GM12878 (cell line): ENCODE measurements around the gene ATP10D. TPM values are rescaled to one million over a fixed set of nuclear protein-coding genes. Genes with fewer than 3 reads are reported as not detected.
A peak's percentile ranks its signal among the peaks of the same experiment; 100 is the strongest.

Experiments
- ATF7 ChIP-seq: fragments of 450-650 bp; IDR thresholded peaks from 2 replicates; pipeline ENCODE4 v1.6.1; 2016; ENCODE audit warnings: low read depth, mild to moderate bottlenecking
- CHD2 ChIP-seq: IDR thresholded peaks from 2 replicates; pipeline ENCODE4 v1.6.1; 2011; ENCODE audit warnings: low read depth, low read length, improper control_type of control experiment, borderline replicate concordance
- EED ChIP-seq: sonication (generic); IDR thresholded peaks from 2 replicates; pipeline ENCODE4 v1.6.1; 2016; ENCODE audit warnings: antibody characterized with exemption, low read depth
- ESRRA ChIP-seq: IDR thresholded peaks from 2 replicates; pipeline ENCODE4 v1.6.1; 2012; ENCODE audit warnings: mild to moderate bottlenecking, low read length, improper control_type of control experiment
- FOXM1 ChIP-seq: IDR thresholded peaks from 2 replicates; pipeline ENCODE4 v1.6.1; 2012; ENCODE audit warnings: low read depth, mild to moderate bottlenecking, inconsistent platforms, low read length, moderate library complexity
- GATAD2B ChIP-seq: fragments of 450-650 bp; conservative IDR thresholded peaks from 2 replicates; pipeline ENCODE4 v1.6.1; 2017; ENCODE audit warnings: low read depth, mild to moderate bottlenecking, moderate library complexity
- MEF2B ChIP-seq: fragments of 450-650 bp; IDR thresholded peaks from 2 replicates; pipeline ENCODE4 v1.6.1; 2018; ENCODE audit warnings: mild to moderate bottlenecking, moderate library complexity; ENCODE audit not compliant: partially characterized antibody, poor library complexity, severe bottlenecking
- MTA3 ChIP-seq: IDR thresholded peaks from 2 replicates; pipeline ENCODE4 v1.6.1; 2012; ENCODE audit warnings: low read length, inconsistent platforms, borderline replicate concordance
- NFIC ChIP-seq: IDR thresholded peaks from 2 replicates; pipeline ENCODE4 v1.6.1; 2012; ENCODE audit warnings: low read depth, mild to moderate bottlenecking, inconsistent platforms, low read length, moderate library complexity
- RAD51 ChIP-seq: fragments of 450-650 bp; IDR thresholded peaks from 2 replicates; pipeline ENCODE4 v1.6.1; 2016; ENCODE audit warnings: moderate library complexity, mild to moderate bottlenecking, inconsistent platforms
- ZBED1 ChIP-seq: IDR thresholded peaks from 2 replicates; pipeline ENCODE4 v1.6.1; 2016; ENCODE audit warnings: borderline replicate concordance
- ZNF24 ChIP-seq: fragments of 450-650 bp; IDR thresholded peaks from 2 replicates; pipeline ENCODE4 v1.6.1; 2017; ENCODE audit warnings: antibody characterized with exemption, mild to moderate bottlenecking
- polyA plus RNA-seq, 11 experiments: library from polyadenylated mRNA; depleted of rRNA in 4 of 11; unstranded in 6 of 11; stranded (reverse) in 5 of 11; fragments of >200 nt; fragmentation: Nextera tagmentation in 4 of 11; fragmentation: Illumina TruSeq in 1 of 11; extraction: Ambion mirVana in 4 of 11; extraction: Trizol in 1 of 11; gene quantifications; 1 replicate in 1 of 11; 2 replicates in 10 of 11; pipeline versions ENCODE4 v1.2.1 to v1.2.3, GENCODE V29; 2011 to 2016; ENCODE audit warnings: inconsistent platforms in 2 of 11, missing spikeins in 2 of 11, low read depth in 1 of 11
- total RNA-seq, 4 experiments: library from RNA; depleted of rRNA in 3 of 4; stranded (reverse); fragments of >200 nt in 3 of 4; fragmentation: Illumina TruSeq in 1 of 4; extraction: Trizol in 1 of 4; gene quantifications; 2 replicates each; pipeline versions ENCODE4 v1.2.1 to v1.2.3, GENCODE V29; 2013 to 2021
- TF ChIP-seq, protein P1 (sequence below): fragments of 450-650 bp; IDR thresholded peaks from 2 replicates; pipeline ENCODE4 v1.6.1; 2016; ENCODE audit warnings: mild to moderate bottlenecking
- TF ChIP-seq, protein P2 (sequence below): fragments of 450-650 bp; IDR thresholded peaks from 2 replicates; pipeline ENCODE4 v1.6.1; 2017; ENCODE audit warnings: borderline replicate concordance
- TF ChIP-seq, protein P3 (sequence below): IDR thresholded peaks from 2 replicates; pipeline ENCODE4 v1.6.1; 2011; ENCODE audit warnings: borderline replicate concordance, low read depth, mild to moderate bottlenecking, moderate library complexity, low read length; ENCODE audit not compliant: insufficient read depth, poor library complexity, severe bottlenecking
- TF ChIP-seq, protein P4 (sequence below): fragments of 450-650 bp; IDR thresholded peaks from 2 replicates; pipeline ENCODE4 v1.6.1; 2017; ENCODE audit warnings: mild to moderate bottlenecking
- TF ChIP-seq, protein P5 (sequence below): fragments of 450-650 bp; IDR thresholded peaks from 2 replicates; pipeline ENCODE4 v1.6.1; 2017; ENCODE audit warnings: mild to moderate bottlenecking, moderate library complexity
- TF ChIP-seq, protein P6 (sequence below): IDR thresholded peaks from 2 replicates; pipeline ENCODE4 v1.6.1; 2011; ENCODE audit warnings: mild to moderate bottlenecking, low read depth, low read length, moderate library complexity; ENCODE audit not compliant: insufficient replicate concordance

The ATP10D gene
- total and polyA plus RNA-seq, 10 of the 15 experiments (the other 5 are each of a cell fraction or from before 2014, with no cell fraction given): 10.2 to 50.3 (median 19.1) TPM

DNA sequence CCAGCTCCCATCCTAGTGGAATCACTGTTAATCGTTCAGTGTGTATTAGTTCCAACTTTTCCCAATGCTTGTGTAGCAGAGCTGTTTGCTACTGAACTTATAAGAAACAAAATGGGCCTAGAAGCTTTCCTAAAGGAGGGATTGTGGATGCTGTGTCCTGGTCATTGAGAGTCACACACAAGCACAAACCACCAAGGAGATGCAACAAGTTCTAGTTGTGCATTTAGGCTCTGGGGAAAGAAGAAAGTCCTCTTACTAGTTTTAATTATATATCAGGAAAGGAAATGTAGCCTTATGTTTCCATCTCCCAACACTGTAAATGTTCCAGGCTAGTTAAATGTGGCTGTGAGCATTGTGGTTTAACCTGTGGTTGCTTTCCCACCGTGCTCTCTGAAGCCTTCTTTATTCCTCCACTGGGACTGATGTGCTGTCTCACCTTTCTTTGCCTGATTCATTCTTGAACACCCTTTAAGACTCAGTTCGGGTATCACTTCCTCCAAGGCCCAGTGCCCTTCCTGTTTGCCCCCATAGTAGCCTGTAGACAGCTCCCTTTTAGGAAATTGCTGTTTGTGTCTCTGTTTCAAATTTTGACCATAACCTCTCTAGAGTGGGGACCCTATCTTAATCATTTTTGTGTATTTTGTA is 34.3 kb downstream of the ATP10D start (continued):
- TF ChIP-seq, protein P1, sequence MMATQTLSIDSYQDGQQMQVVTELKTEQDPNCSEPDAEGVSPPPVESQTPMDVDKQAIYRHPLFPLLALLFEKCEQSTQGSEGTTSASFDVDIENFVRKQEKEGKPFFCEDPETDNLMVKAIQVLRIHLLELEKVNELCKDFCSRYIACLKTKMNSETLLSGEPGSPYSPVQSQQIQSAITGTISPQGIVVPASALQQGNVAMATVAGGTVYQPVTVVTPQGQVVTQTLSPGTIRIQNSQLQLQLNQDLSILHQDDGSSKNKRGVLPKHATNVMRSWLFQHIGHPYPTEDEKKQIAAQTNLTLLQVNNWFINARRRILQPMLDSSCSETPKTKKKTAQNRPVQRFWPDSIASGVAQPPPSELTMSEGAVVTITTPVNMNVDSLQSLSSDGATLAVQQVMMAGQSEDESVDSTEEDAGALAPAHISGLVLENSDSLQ: no peak
- peak; percentile 35; the same call in 1 of the 2 replicates for TF ChIP-seq ZBED1
- peak; percentile 51; the same call in 1 of the 2 replicates for TF ChIP-seq FOXM1
- peak; percentile 35; the same call in 1 of the 2 replicates for TF ChIP-seq ESRRA
- TF ChIP-seq, protein P2, sequence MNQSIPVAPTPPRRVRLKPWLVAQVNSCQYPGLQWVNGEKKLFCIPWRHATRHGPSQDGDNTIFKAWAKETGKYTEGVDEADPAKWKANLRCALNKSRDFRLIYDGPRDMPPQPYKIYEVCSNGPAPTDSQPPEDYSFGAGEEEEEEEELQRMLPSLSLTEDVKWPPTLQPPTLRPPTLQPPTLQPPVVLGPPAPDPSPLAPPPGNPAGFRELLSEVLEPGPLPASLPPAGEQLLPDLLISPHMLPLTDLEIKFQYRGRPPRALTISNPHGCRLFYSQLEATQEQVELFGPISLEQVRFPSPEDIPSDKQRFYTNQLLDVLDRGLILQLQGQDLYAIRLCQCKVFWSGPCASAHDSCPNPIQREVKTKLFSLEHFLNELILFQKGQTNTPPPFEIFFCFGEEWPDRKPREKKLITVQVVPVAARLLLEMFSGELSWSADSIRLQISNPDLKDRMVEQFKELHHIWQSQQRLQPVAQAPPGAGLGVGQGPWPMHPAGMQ: peak; percentile 59; the same call in 1 of the 2 replicates
- peak; percentile 60; the same call in 1 of the 2 replicates for TF ChIP-seq CHD2
- peak; percentile 84 for TF ChIP-seq GATAD2B
- peak; percentile 93 for TF ChIP-seq EED
- TF ChIP-seq RAD51: no peak
- TF ChIP-seq MTA3: 0 out of 2 replicates have a peak, but pooled peaks have one; percentile 39
- TF ChIP-seq, protein P3, sequence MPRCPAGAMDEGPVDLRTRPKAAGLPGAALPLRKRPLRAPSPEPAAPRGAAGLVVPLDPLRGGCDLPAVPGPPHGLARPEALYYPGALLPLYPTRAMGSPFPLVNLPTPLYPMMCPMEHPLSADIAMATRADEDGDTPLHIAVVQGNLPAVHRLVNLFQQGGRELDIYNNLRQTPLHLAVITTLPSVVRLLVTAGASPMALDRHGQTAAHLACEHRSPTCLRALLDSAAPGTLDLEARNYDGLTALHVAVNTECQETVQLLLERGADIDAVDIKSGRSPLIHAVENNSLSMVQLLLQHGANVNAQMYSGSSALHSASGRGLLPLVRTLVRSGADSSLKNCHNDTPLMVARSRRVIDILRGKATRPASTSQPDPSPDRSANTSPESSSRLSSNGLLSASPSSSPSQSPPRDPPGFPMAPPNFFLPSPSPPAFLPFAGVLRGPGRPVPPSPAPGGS: peak; percentile 44
- TF ChIP-seq ZNF24: no peak
- TF ChIP-seq, protein P4, sequence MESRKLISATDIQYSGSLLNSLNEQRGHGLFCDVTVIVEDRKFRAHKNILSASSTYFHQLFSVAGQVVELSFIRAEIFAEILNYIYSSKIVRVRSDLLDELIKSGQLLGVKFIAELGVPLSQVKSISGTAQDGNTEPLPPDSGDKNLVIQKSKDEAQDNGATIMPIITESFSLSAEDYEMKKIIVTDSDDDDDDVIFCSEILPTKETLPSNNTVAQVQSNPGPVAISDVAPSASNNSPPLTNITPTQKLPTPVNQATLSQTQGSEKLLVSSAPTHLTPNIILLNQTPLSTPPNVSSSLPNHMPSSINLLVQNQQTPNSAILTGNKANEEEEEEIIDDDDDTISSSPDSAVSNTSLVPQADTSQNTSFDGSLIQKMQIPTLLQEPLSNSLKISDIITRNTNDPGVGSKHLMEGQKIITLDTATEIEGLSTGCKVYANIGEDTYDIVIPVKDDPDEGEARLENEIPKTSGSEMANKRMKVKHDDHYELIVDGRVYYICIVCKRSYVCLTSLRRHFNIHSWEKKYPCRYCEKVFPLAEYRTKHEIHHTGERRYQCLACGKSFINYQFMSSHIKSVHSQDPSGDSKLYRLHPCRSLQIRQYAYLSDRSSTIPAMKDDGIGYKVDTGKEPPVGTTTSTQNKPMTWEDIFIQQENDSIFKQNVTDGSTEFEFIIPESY: no peak
- TF ChIP-seq ATF7: peak; percentile 51; the same call in 1 of the 2 replicates
- TF ChIP-seq NFIC: peak; percentile 68; the same call in 1 of the 2 replicates
- peak; percentile 91 for TF ChIP-seq MEF2B
- TF ChIP-seq, protein P5, sequence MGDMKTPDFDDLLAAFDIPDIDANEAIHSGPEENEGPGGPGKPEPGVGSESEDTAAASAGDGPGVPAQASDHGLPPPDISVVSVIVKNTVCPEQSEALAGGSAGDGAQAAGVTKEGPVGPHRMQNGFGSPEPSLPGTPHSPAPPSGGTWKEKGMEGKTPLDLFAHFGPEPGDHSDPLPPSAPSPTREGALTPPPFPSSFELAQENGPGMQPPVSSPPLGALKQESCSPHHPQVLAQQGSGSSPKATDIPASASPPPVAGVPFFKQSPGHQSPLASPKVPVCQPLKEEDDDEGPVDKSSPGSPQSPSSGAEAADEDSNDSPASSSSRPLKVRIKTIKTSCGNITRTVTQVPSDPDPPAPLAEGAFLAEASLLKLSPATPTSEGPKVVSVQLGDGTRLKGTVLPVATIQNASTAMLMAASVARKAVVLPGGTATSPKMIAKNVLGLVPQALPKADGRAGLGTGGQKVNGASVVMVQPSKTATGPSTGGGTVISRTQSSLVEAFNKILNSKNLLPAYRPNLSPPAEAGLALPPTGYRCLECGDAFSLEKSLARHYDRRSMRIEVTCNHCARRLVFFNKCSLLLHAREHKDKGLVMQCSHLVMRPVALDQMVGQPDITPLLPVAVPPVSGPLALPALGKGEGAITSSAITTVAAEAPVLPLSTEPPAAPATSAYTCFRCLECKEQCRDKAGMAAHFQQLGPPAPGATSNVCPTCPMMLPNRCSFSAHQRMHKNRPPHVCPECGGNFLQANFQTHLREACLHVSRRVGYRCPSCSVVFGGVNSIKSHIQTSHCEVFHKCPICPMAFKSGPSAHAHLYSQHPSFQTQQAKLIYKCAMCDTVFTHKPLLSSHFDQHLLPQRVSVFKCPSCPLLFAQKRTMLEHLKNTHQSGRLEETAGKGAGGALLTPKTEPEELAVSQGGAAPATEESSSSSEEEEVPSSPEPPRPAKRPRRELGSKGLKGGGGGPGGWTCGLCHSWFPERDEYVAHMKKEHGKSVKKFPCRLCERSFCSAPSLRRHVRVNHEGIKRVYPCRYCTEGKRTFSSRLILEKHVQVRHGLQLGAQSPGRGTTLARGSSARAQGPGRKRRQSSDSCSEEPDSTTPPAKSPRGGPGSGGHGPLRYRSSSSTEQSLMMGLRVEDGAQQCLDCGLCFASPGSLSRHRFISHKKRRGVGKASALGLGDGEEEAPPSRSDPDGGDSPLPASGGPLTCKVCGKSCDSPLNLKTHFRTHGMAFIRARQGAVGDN: peak; percentile 57; the same call in 1 of the 2 replicates
- TF ChIP-seq, protein P6, sequence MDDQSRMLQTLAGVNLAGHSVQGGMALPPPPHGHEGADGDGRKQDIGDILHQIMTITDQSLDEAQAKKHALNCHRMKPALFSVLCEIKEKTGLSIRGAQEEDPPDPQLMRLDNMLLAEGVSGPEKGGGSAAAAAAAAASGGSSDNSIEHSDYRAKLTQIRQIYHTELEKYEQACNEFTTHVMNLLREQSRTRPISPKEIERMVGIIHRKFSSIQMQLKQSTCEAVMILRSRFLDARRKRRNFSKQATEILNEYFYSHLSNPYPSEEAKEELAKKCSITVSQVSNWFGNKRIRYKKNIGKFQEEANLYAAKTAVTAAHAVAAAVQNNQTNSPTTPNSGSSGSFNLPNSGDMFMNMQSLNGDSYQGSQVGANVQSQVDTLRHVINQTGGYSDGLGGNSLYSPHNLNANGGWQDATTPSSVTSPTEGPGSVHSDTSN: no peak
- TF ChIP-seq, all 136 proteins: peak for 44
